Stomach (tissue), 9 donors: ENCODE data around the gene CHMP4A. TPM values are rescaled to one million over a fixed set of nuclear protein-coding genes. Genes with fewer than 3 reads are reported as not detected.

Experiments used
- DNase-seq, 2 donors: peaks; one replicate each; pipeline versions ENCODE4 v3.0.0 to v3.0.0-alpha.2; 2013 to 2019
- H3K27ac ChIP-seq, 5 donors: fragments of 200-600 bp in 4 of 5; sonication (generic) in 4 of 5; one replicate each; pipeline ENCODE4 v1.5.1; 2013 to 2019; ENCODE audit warnings: mild to moderate bottlenecking in 1 of 5, moderate library complexity in 1 of 5
- H3K27me3 ChIP-seq, 3 donors: fragments of 200-600 bp; sonication (generic); one replicate each; pipeline ENCODE4 v1.5.1; 2017 to 2019; ENCODE audit warnings: mixed run types in 1 of 3
- H3K36me3 ChIP-seq, 4 donors: fragments of 200-600 bp; sonication (generic); 1 replicate in 3 of 4; 2 replicates in 1 of 4; pipeline ENCODE4 v1.5.1; 2016 to 2019
- H3K4me1 ChIP-seq, 4 donors: fragments of 200-600 bp; sonication (generic); one replicate each; pipeline ENCODE4 v1.5.1; 2016 to 2019
- H3K4me3 ChIP-seq, 4 donors: fragments of 200-600 bp; sonication (generic) in 3 of 4; one replicate each; pipeline ENCODE4 v1.5.1; 2016 to 2019; ENCODE audit warnings: mild to moderate bottlenecking in 1 of 4
- H3K9me3 ChIP-seq, 4 donors: fragments of 200-600 bp; sonication (generic); one replicate each; pipeline ENCODE4 v1.5.1; 2016 to 2019
- EP300 ChIP-seq: sonication (generic); formaldehyde crosslinking; IDR thresholded peaks from one replicate; pipeline ENCODE4 v1.6.1; 2017; ENCODE audit warnings: antibody characterized with exemption
- POLR2A ChIP-seq, 4 donors: fragments of 450-650 bp; IDR thresholded peaks; one replicate each; pipeline ENCODE4 v1.6.1; 2016; ENCODE audit warnings: antibody characterized with exemption in 4 of 4, control low read depth in 2 of 4, mild to moderate bottlenecking in 1 of 4, moderate library complexity in 1 of 4
- POLR2AphosphoS5 ChIP-seq, 3 donors: sonication (generic); formaldehyde crosslinking; IDR thresholded peaks; one replicate each; pipeline ENCODE4 v1.6.1; 2016; ENCODE audit warnings: antibody characterized with exemption in 3 of 3
- WGBS, 5 donors: extraction: QIAGEN DNeasy Blood & Tissue Kit in 3 of 5; methylation state at CpG; one replicate each; pipeline versions ENCODE4 v1.1.5 to v1.1.7; 2013 to 2018; 5-methylcytosine and 5-hydroxymethylcytosine counted together
- intact Hi-C: fragments of 100-400 bp; cut with DNase I; formaldehyde crosslinking; loops from one replicate; pipeline ENCODE4 v1.15.1; 2023; ENCODE audit warnings: low total_unique reads
- polyA plus RNA-seq, 3 donors: library from polyadenylated mRNA; stranded (reverse); fragments of 200-250 nt; gene quantifications; one replicate each; pipeline ENCODE4 v1.2.3, GENCODE V29; 2013
- total RNA-seq, 5 donors: library from RNA; depleted of rRNA; stranded (reverse); fragments of >200 nt; gene quantifications; one replicate each; pipeline versions ENCODE4 v1.1.0 to v1.2.3, GENCODE V29; 2014 to 2016
- TF ChIP-seq, protein P1 (sequence below), 7 experiments: fragments of 450-650 bp in 4 of 7; fragments of 200-600 bp in 3 of 7; sonication (generic) in 3 of 7; IDR thresholded peaks; one replicate each; pipeline ENCODE4 v1.5.1; 2016 to 2019; ENCODE audit warnings: antibody characterized with exemption in 7 of 7, control low read depth in 2 of 7, mild to moderate bottlenecking in 1 of 7
- donor health status: healthy with polysubstance abuse.
- donor health status: Bipolar disorder and iron deficiency.
- donor health status: healthy.

CHMP4A gene
- total and polyA plus RNA-seq, 8 donors: 27.8 to 135 (median 37.2) TPM; not detected in 1

DNA sequence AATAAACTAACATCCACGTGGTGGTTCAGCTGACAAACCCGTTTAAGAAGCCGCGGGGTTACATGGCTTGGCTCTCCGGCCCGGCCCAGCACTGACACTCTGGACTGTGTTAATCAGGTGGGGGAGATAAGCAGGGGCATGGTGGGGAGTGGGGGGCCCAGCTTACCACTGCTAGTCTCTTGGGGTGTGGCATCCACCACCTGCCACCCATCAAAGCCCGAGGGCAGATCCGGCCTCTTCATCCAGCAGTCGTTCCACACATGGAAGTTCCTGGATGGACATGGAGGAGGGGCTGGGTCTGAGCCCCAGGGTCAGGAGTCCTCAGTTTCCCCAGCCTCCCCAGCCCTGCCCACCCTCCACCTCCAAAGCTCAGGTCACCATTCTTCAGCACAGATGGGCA lies 44.8 kb upstream of the CHMP4A start:
- Histone ChIP-seq H3K4me3 (no peak overlapping the region), H3K27ac (no peak overlapping the region), H3K36me3 (peaks cover 0 to 48% (median 11%) of the 10 kb centered on the region in 4 donors), H3K4me1 (peaks cover 0 to 12% (median 6%) of the 10 kb centered on the region in 4 donors), H3K27me3 (no peaks in the 10 kb centered on the region), H3K9me3 (no peaks in the 10 kb centered on the region)
- intact Hi-C loops: no loop called here
- WGBS, 5 donors: 80 to 91% (median 87%) methylated on average over 9 of the region's 9 CpGs
- no peak for DNase-seq
- TF ChIP-seq, protein P1, sequence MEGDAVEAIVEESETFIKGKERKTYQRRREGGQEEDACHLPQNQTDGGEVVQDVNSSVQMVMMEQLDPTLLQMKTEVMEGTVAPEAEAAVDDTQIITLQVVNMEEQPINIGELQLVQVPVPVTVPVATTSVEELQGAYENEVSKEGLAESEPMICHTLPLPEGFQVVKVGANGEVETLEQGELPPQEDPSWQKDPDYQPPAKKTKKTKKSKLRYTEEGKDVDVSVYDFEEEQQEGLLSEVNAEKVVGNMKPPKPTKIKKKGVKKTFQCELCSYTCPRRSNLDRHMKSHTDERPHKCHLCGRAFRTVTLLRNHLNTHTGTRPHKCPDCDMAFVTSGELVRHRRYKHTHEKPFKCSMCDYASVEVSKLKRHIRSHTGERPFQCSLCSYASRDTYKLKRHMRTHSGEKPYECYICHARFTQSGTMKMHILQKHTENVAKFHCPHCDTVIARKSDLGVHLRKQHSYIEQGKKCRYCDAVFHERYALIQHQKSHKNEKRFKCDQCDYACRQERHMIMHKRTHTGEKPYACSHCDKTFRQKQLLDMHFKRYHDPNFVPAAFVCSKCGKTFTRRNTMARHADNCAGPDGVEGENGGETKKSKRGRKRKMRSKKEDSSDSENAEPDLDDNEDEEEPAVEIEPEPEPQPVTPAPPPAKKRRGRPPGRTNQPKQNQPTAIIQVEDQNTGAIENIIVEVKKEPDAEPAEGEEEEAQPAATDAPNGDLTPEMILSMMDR (IDR thresholded peaks at IDR 0.05): no peak
- TF ChIP-seq POLR2A (IDR thresholded peaks at IDR 0.05): no peak
- TF ChIP-seq POLR2AphosphoS5 (IDR thresholded peaks at IDR 0.05): no peak
- TF ChIP-seq EP300: no peak

DNA sequence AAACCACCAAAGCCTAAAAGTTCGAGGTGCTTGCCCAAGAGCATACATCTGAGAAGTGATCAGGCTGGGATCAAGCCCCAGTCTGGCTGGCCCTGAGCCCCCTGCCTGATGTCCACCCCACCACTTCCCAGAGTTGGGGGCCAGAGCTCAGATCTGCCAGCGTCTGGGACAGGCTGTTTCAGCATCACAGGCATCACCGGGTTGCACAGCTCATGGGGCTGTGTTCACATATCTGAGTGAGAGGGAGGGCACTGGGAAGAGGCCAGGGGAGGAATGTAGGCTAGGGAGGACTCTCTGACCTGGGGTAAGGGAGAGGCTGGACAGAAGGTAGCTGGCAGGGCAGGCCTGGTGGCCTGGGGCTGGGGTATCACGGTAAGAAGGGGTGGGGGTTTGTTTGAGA lies 43.7 kb upstream of the CHMP4A start:
- DNase-seq: no peak
- H3K36me3 ChIP-seq: peaks cover 0 to 58% (median 19%) of the 10 kb centered on the region in 4 donors
- WGBS, 5 donors: 77 to 82% (median 81%) methylated on average over 4 of the region's 4 CpGs

DNA sequence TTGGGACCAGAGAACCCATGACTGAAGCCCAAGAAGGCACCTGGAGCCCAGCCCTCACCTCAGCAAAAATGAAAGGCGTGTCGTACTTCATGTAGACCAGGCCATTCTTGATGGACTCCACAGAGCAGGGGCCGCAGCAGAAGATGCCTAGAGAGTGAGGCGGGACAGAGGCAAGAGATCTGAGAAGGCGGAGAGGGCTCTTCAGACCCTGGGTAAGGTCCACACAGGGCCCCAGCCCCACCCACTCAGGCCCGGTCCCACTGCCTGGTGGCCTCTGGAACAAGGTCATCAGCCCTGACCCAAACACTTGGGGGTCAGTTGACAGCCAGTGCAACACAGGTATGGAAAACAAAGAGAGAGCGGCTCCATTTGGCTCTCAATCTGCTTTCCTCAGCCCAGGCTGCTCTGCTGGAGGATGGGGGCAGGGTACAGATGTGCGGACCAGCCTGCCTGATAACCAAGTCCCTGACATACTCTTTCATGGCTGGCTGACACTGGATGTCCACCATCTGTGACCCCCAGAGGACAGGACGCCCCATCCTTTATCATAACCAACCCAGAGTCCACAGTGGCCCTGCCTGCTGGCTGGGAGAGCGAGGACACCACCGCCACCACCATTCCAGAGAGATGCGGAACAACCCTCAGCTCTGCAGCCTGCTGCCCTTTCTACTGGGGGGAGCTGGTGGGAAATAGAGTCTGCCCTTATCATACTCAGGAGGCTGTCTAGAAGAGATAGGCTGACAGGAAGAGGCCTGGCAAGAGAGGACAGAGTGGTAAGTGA lies 42.8 kb upstream of the CHMP4A start:
- DNase-seq: no peak
- intact Hi-C loops: no loop called here
- H3K27ac ChIP-seq: no peak overlapping the region
- peaks cover 0 to 66% (median 19%) of the 10 kb centered on the region in 4 donors for H3K36me3 ChIP-seq
- no peak overlapping the region for H3K4me3 ChIP-seq
- WGBS, 5 donors: 91 to 96% (median 93%) methylated on average over 6 to 12 of the region's 12 CpGs
- no peaks in the 10 kb centered on the region for H3K9me3 ChIP-seq
- no peaks in the 10 kb centered on the region for H3K27me3 ChIP-seq
- peaks cover 0 to 12% (median 6%) of the 10 kb centered on the region in 4 donors for H3K4me1 ChIP-seq
- TF ChIP-seq EP300: no peak
- TF ChIP-seq POLR2A (IDR thresholded peaks at IDR 0.05): no peak
- TF ChIP-seq, protein P1 (IDR thresholded peaks at IDR 0.05): no peak
- no peak for TF ChIP-seq POLR2AphosphoS5 (IDR thresholded peaks at IDR 0.05)

More for the DNA sequence above, 43.7 kb upstream of the CHMP4A start:
- intact Hi-C loops: no loop called here
- Histone ChIP-seq H3K9me3 (no peaks in the 10 kb centered on the region), H3K27me3 (no peaks in the 10 kb centered on the region), H3K4me3 (no peak overlapping the region), H3K27ac (no peak overlapping the region), H3K4me1 (peaks cover 0 to 12% (median 6%) of the 10 kb centered on the region in 4 donors)
- TF ChIP-seq EP300: no peak
- no peak for TF ChIP-seq POLR2AphosphoS5 (IDR thresholded peaks at IDR 0.05)
- TF ChIP-seq POLR2A (IDR thresholded peaks at IDR 0.05): no peak
- TF ChIP-seq, protein P1 (IDR thresholded peaks at IDR 0.05): no peak

DNA sequence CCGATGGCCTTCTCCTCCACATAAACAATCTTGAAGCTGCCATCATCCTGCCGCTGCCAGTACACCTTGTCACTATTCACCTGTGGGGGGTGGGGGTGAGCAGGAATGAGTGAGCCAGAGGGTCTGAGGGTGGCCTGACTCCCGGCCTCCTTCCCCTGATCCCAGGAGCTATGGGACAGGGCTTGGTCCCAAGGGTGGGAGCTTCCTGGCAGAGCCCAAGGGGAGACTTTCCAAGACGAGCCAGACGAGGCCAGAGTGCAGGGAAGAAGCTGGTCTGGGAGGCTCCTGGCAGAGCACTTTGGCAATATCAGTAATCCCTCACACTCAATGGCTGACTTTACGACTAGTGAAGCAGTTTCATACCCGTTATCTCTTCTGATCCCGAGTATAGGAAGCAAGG lies 42.1 kb upstream of the CHMP4A start:
- DNase-seq: no peak
- Histone ChIP-seq H3K27me3 (no peaks in the 10 kb centered on the region), H3K27ac (no peak overlapping the region), H3K4me1 (peaks cover 0 to 12% (median 6%) of the 10 kb centered on the region in 4 donors), H3K4me3 (no peak overlapping the region), H3K9me3 (no peaks in the 10 kb centered on the region), H3K36me3 (peaks cover 0 to 64% (median 19%) of the 10 kb centered on the region in 4 donors)
- no peak for TF ChIP-seq EP300
- TF ChIP-seq, protein P1 (IDR thresholded peaks at IDR 0.05): no peak
- no peak for TF ChIP-seq POLR2AphosphoS5 (IDR thresholded peaks at IDR 0.05)
- no peak for TF ChIP-seq POLR2A (IDR thresholded peaks at IDR 0.05)
- 83 to 94% (median 91%) methylated on average over 8 of the region's 8 CpGs for whole genome bisulfite sequencing, 5 donors
- intact Hi-C loops: no loop called here
